Ishikawa (cell line): ENCODE data around the gene RAB7B.

Source experiments
- CEBPB ChIP-seq: IDR thresholded peaks from 2 replicates; pipeline ENCODE4 v1.6.1; 2012
- CREB1 ChIP-seq: IDR thresholded peaks from 2 replicates; pipeline ENCODE4 v1.6.1; 2012; ENCODE audit warnings: low read depth
- EGR1 ChIP-seq: IDR thresholded peaks from 2 replicates; pipeline ENCODE4 v1.6.1; 2012
- EP300 ChIP-seq: IDR thresholded peaks from 2 replicates; pipeline ENCODE4 v1.6.1; 2012; ENCODE audit warnings: borderline replicate concordance
- FOXM1 ChIP-seq: IDR thresholded peaks from 2 replicates; pipeline ENCODE4 v1.6.1; 2012; ENCODE audit warnings: low read depth, borderline replicate concordance
- MAX ChIP-seq: IDR thresholded peaks from 2 replicates; pipeline ENCODE4 v1.6.1; 2012
- NFIC ChIP-seq: IDR thresholded peaks from 2 replicates; pipeline ENCODE4 v1.6.1; 2012
- RAD21 ChIP-seq: IDR thresholded peaks from 2 replicates; pipeline ENCODE4 v1.6.1; 2012; ENCODE audit warnings: low read depth
- REST ChIP-seq: IDR thresholded peaks from 2 replicates; pipeline ENCODE4 v1.6.1; 2012; ENCODE audit warnings: low read depth, mild to moderate bottlenecking
- TAF1 ChIP-seq: IDR thresholded peaks from 2 replicates; pipeline ENCODE4 v1.6.1; 2012; ENCODE audit warnings: low read depth, mild to moderate bottlenecking
- TCF12 ChIP-seq: IDR thresholded peaks from 2 replicates; pipeline ENCODE4 v1.6.1; 2012; ENCODE audit warnings: low read depth
- TEAD4 ChIP-seq: IDR thresholded peaks from 2 replicates; pipeline ENCODE4 v1.6.1; 2012
- ZBTB7A ChIP-seq: IDR thresholded peaks from 2 replicates; pipeline ENCODE4 v1.6.1; 2012; ENCODE audit warnings: low read depth

Gene RAB7B

GRCh38 chr1:206020393-206021007, 17.3 kb upstream of the RAB7B start:
- TF ChIP-seq TCF12 (no peak), ZBTB7A (no peak), NFIC (no peak), MAX (no peak), RAD21 (no peak), REST (no peak), FOXM1 (no peak)

GRCh38 chr1:206015071-206015470, 11.9 kb upstream of the RAB7B start:
- TF ChIP-seq TEAD4: no peak
- TF ChIP-seq REST: no peak

GRCh38 chr1:206014601-206015000, 11.4 kb upstream of the RAB7B start:
- TF ChIP-seq EGR1 (no peak), NFIC (no peak), TAF1 (no peak)

- no peak for TF ChIP-seq CREB1
These were observed 10.0 kb upstream of the RAB7B start for GRCh38 chr1:206013026-206013795.

- no peak for TF ChIP-seq CREB1
- no peak for TF ChIP-seq TCF12
These were observed 9.1 kb upstream of the RAB7B start for GRCh38 chr1:206012086-206012859.

- TF ChIP-seq FOXM1 (no peak), REST (no peak), CREB1 (no peak), EGR1 (no peak), RAD21 (no peak)
These were observed 7.9 kb upstream of the RAB7B start for GRCh38 chr1:206011057-206011456.

GRCh38 chr1:206010060-206010459, 6.9 kb upstream of the RAB7B start:
- TF ChIP-seq NFIC: no peak
- TF ChIP-seq TEAD4: no peak
- no peak for TF ChIP-seq ZBTB7A
- TF ChIP-seq CEBPB: no peak
- TF ChIP-seq RAD21: no peak
- no peak for TF ChIP-seq MAX
- no peak for TF ChIP-seq EP300
- TF ChIP-seq TCF12: no peak
